WERI-Rb-1 (cell line): ENCODE data around the gene SELENBP1.
A peak's percentile ranks its signal among the peaks of the same experiment; 100 is the strongest.

Experiments used
- DNase-seq: peaks from one replicate; pipeline ENCODE4 v3.0.0-alpha.2; 2020
- H3K27ac ChIP-seq: fragments of 250-450 bp; sonication (Bioruptor Pico); 2 replicates; pipeline ENCODE4 v1.5.1; 2020; ENCODE audit warnings: mild to moderate bottlenecking, moderate library complexity
- H3K27me3 ChIP-seq: fragments of 250-450 bp; sonication (Bioruptor Pico); 2 replicates; pipeline ENCODE4 v1.5.1; 2021; ENCODE audit warnings: mild to moderate bottlenecking, low read depth, moderate library complexity; ENCODE audit not compliant: insufficient read depth, severe bottlenecking
- H3K36me3 ChIP-seq: fragments of 250-450 bp; sonication (Bioruptor Pico); 2 replicates; pipeline ENCODE4 v1.5.1; 2020; ENCODE audit warnings: mild to moderate bottlenecking, moderate library complexity
- H3K4me3 ChIP-seq: 2 replicates; pipeline ENCODE4 v1.5.1; 2011; ENCODE audit warnings: low read depth, mild to moderate bottlenecking, control low read depth, low read length
- H3K9me3 ChIP-seq: fragments of 250-450 bp; sonication (Bioruptor Pico); 2 replicates; pipeline ENCODE4 v1.5.1; 2021; ENCODE audit warnings: mild to moderate bottlenecking, moderate library complexity; ENCODE audit not compliant: severe bottlenecking
- CTCF ChIP-seq: IDR thresholded peaks from 2 replicates; pipeline ENCODE4 v1.5.1; 2011; ENCODE audit warnings: low read depth, mild to moderate bottlenecking, control low read depth, inconsistent platforms, low read length

SELENBP1 gene

GRCh38 chr1:151370211-151370911 is 2.1 kb downstream of the SELENBP1 start:
- Histone ChIP-seq H3K27me3 (no peaks in the 10 kb centered on the region), H3K36me3 (no peaks in the 10 kb centered on the region), H3K4me3 (no peak overlapping the region), H3K27ac (no peak overlapping the region), H3K9me3 (no peaks in the 10 kb centered on the region)
- TF ChIP-seq CTCF, result no peak
- DNase-seq, result no peak

- 0 out of 2 replicates have a peak, but pooled peaks have one; percentile 4 for TF ChIP-seq CTCF
- H3K27ac ChIP-seq, result no peak overlapping the region
- H3K36me3 ChIP-seq, result no peaks in the 10 kb centered on the region
- H3K9me3 ChIP-seq, result no peaks in the 10 kb centered on the region
- H3K4me3 ChIP-seq, result no peak overlapping the region
- H3K27me3 ChIP-seq, result no peaks in the 10 kb centered on the region
- no peak for DNase-seq
Measured at GRCh38 chr1:151369621-151370048, 2.9 kb downstream of the SELENBP1 start.

GRCh38 chr1:151369302-151369610 is 3.2 kb downstream of the SELENBP1 start:
- TF ChIP-seq CTCF, result no peak
- no peak overlapping the region for H3K4me3 ChIP-seq
- no peak overlapping the region for H3K27ac ChIP-seq
- H3K27me3 ChIP-seq, result no peaks in the 10 kb centered on the region
- H3K9me3 ChIP-seq, result peaks cover 2% of the 10 kb centered on the region
- no peak for DNase-seq
- H3K36me3 ChIP-seq, result no peaks in the 10 kb centered on the region

- Histone ChIP-seq H3K36me3 (no peaks in the 10 kb centered on the region), H3K27ac (no peak overlapping the region), H3K4me3 (no peak overlapping the region), H3K27me3 (no peaks in the 10 kb centered on the region), H3K9me3 (peaks cover 8% of the 10 kb centered on the region)
- DNase-seq, result no peak
- no peak for TF ChIP-seq CTCF
Measured at GRCh38 chr1:151368393-151369301, 3.9 kb downstream of the SELENBP1 start.

- H3K9me3 ChIP-seq, result peaks cover 16% of the 10 kb centered on the region
- no peaks in the 10 kb centered on the region for H3K27me3 ChIP-seq
- DNase-seq, result no peak
- H3K27ac ChIP-seq, result no peak overlapping the region
- no peaks in the 10 kb centered on the region for H3K36me3 ChIP-seq
- no peak overlapping the region for H3K4me3 ChIP-seq
- TF ChIP-seq CTCF, result no peak
Measured at GRCh38 chr1:151367658-151368392, 4.7 kb downstream of the SELENBP1 start.
